HFFc6 (cell line): ENCODE results near the gene PID1. TPM values are rescaled to one million over a fixed set of nuclear protein-coding genes. Genes with fewer than 3 reads are reported as not detected.

Experiments
- DNase-seq: peaks from one replicate; pipeline ENCODE4 v3.0.0-alpha.2; 2018
- H3K27ac Mint-ChIP-seq: 2 replicates; pipeline ENCODE4 v1.8.0; 2020; ENCODE audit warnings: mild to moderate bottlenecking, mixed read lengths
- H3K27me3 Mint-ChIP-seq: 2 replicates; pipeline ENCODE4 v1.8.0; 2021; ENCODE audit warnings: mild to moderate bottlenecking, moderate library complexity, mixed read lengths; ENCODE audit not compliant: insufficient read depth
- H3K36me3 Mint-ChIP-seq: 2 replicates; pipeline ENCODE4 v1.8.0; 2021; ENCODE audit warnings: low read depth, mixed read lengths
- H3K4me1 Mint-ChIP-seq: 2 replicates; pipeline ENCODE4 v1.8.0; 2020; ENCODE audit warnings: low read depth, mixed read lengths
- H3K4me3 Mint-ChIP-seq: 2 replicates; pipeline ENCODE4 v1.8.0; 2020; ENCODE audit warnings: mild to moderate bottlenecking, moderate library complexity, mixed read lengths
- H3K9me3 Mint-ChIP-seq: 2 replicates; pipeline ENCODE4 v1.8.0; 2020; ENCODE audit warnings: mild to moderate bottlenecking, mixed read lengths
- total RNA-seq, 6 experiments: library from RNA; stranded (reverse); fragmentation: NEBNext Ultra II Directional; extraction: Animal tissue kit (Norgen Biotek cat#: 25700); gene quantifications; 2 replicates in 1 of 6; 3 replicates in 5 of 6; pipeline ENCODE4 v1.2.3, GENCODE V29; 2021
- TF ChIP-seq, protein P1 (sequence below): fragments of 200-600 bp; sonication (generic); IDR thresholded peaks from 2 replicates; pipeline ENCODE4 v1.5.0; 2021; ENCODE audit warnings: antibody characterized with exemption, mild to moderate bottlenecking

The PID1 gene
- total RNA-seq, 6 experiments from 2014 or later, result 6.7 to 9.1 (median 8.6) TPM

DNA sequence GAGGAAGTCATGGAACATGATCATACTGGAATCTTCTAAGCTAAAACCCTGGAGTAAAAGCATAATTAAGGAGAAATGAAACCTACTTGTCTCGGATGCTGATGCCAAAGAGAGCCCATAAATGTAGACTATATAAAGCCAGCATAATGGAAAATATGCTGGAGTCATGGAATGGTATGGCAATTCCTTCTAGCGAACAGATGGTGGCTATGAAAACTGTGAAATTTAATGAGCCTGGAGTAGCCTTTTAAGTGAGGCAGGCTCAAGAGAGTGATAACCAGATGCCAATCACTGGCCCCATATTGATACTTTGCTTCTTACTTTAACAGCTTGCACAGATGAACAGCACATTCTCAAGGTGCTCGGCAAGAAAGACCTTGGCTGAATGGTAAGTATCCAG is 206.3 kb downstream of the PID1 start:
- no peak overlapping the region for H3K27ac Mint-ChIP-seq
- no peak for DNase-seq
- TF ChIP-seq, protein P1, sequence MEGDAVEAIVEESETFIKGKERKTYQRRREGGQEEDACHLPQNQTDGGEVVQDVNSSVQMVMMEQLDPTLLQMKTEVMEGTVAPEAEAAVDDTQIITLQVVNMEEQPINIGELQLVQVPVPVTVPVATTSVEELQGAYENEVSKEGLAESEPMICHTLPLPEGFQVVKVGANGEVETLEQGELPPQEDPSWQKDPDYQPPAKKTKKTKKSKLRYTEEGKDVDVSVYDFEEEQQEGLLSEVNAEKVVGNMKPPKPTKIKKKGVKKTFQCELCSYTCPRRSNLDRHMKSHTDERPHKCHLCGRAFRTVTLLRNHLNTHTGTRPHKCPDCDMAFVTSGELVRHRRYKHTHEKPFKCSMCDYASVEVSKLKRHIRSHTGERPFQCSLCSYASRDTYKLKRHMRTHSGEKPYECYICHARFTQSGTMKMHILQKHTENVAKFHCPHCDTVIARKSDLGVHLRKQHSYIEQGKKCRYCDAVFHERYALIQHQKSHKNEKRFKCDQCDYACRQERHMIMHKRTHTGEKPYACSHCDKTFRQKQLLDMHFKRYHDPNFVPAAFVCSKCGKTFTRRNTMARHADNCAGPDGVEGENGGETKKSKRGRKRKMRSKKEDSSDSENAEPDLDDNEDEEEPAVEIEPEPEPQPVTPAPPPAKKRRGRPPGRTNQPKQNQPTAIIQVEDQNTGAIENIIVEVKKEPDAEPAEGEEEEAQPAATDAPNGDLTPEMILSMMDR, result no peak
- H3K4me1 Mint-ChIP-seq, result no peaks in the 10 kb centered on the region
- peaks cover 9% of the 10 kb centered on the region for H3K9me3 Mint-ChIP-seq
- H3K36me3 Mint-ChIP-seq, result peaks cover 14% of the 10 kb centered on the region; the same call in 1 of the 2 replicates
- no peaks in the 10 kb centered on the region; the same call in 1 of the 2 replicates for H3K27me3 Mint-ChIP-seq
- no peak overlapping the region for H3K4me3 Mint-ChIP-seq

DNA sequence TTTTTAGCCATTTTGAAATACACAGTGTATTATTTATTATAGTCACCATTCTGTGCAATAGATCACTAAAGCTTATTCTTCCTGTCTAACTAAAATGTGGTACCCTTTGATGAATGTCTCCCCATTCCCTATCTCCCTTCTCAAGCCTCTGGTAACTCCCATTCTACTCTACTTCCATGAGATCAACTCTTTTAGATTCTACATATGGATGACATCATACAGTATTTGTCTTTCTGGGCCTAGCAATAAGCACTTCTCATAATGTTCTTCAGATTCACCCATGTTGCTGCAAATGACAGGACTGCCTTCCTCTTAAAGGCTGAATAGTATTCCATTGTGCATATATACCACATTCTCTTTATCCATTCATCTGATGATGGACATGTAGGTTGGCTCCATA is 210.9 kb downstream of the PID1 start:
- no peak overlapping the region for H3K27ac Mint-ChIP-seq
- TF ChIP-seq, protein P1, result no peak
- H3K27me3 Mint-ChIP-seq, result no peaks in the 10 kb centered on the region; the same call in 1 of the 2 replicates
- no peak overlapping the region for H3K4me3 Mint-ChIP-seq
- H3K4me1 Mint-ChIP-seq, result no peaks in the 10 kb centered on the region
- H3K36me3 Mint-ChIP-seq, result peaks cover 14% of the 10 kb centered on the region; the same call in 1 of the 2 replicates
- H3K9me3 Mint-ChIP-seq, result peaks cover 9% of the 10 kb centered on the region
- DNase-seq, result no peak

DNA sequence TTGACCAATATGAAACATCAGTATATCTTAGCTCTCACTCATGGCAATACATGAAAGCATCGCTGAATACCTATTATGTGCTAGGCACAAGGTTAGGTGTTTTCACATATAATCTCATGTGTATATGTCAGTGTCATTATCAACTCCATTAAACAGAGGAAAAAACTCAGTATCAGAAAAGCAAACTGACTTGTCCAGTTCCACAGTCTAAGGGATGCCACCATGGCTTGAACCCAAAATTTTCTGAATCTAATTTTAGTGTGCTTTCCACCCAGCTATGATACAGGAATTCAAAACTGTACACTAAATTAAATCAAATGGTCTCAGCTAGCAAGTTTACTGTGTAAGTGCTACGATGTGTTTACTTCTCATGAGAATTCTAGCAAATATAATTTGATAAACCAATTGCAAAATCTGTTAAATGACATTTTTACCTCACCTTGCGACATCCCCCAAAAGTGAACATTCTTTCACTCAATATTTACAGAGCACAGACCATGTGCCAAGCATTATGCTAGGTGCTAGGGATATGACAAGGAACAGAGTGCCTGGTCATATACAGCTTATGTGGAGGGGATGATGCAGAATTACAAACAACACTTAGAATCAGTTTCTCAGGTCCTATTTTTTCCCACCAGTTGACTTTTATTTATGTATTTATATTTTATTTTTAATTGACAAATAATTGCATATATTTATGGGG is 211.6 kb downstream of the PID1 start:
- H3K9me3 Mint-ChIP-seq, result peaks cover 9% of the 10 kb centered on the region
- no peak overlapping the region for H3K4me3 Mint-ChIP-seq
- H3K27ac Mint-ChIP-seq, result no peak overlapping the region
- H3K27me3 Mint-ChIP-seq, result no peaks in the 10 kb centered on the region; the same call in 1 of the 2 replicates
- DNase-seq, result no peak
- H3K36me3 Mint-ChIP-seq, result peaks cover 14% of the 10 kb centered on the region; the same call in 1 of the 2 replicates
- no peaks in the 10 kb centered on the region for H3K4me1 Mint-ChIP-seq
- TF ChIP-seq, protein P1, result no peak

DNA sequence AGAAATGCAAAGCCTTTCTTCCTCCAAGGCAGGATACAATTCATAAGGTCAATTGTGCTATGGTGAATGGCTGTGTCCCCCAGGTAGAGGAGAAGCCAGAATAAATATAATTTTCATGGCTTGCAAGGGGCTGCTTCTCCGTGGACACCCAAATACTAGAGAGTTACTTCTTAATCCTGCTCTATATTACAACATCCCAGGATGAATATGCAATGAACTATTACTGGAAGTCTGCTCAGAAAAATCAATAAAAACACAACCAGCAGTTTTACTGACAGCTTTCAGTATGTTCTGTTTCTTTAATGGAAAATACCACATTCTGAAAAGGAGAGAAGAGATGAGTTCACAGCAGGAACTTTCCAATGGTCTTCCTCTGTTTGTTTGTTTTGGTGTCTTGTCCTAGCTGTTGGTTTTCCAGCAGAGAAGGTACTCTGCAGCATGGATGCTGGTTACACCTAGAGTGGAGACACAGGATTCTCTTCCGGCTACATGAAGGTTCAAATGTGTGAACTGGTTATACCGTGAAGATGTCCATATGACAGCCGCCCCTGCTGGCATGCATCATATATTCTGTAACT is 213.0 kb downstream of the PID1 start:
- no peaks in the 10 kb centered on the region; the same call in 1 of the 2 replicates for H3K27me3 Mint-ChIP-seq
- DNase-seq, result no peak
- no peaks in the 10 kb centered on the region for H3K4me1 Mint-ChIP-seq
- peaks cover 11% of the 10 kb centered on the region; the same call in 1 of the 2 replicates for H3K36me3 Mint-ChIP-seq
- no peak overlapping the region for H3K4me3 Mint-ChIP-seq
- H3K9me3 Mint-ChIP-seq, result peaks cover 6% of the 10 kb centered on the region
- H3K27ac Mint-ChIP-seq, result no peak overlapping the region
- TF ChIP-seq, protein P1, result no peak

DNA sequence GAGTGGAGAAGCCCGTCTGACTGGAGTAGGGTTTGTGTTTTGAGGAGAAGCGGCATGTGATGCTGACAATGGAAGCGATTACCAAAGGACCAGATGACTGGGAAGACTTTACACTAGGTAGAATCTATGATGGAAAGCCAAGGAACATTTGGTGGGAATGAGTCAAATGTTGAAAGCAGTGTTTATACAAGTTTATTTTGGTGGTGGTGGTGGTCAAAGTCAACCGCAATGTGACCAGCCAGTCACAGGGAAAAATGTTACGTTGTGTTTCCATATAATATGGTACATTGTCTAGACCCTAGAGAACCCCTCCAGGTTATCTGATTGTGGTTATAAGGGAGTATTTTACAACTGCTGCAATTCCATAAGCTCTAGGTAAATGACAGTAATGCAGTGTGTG is 216.8 kb downstream of the PID1 start:
- Mint-ChIP-seq H3K27ac (no peak overlapping the region), H3K4me3 (no peak overlapping the region), H3K27me3 (no peaks in the 10 kb centered on the region), H3K9me3 (no peaks in the 10 kb centered on the region), H3K4me1 (no peaks in the 10 kb centered on the region), H3K36me3 (no peaks in the 10 kb centered on the region)
- no peak for DNase-seq
- TF ChIP-seq, protein P1, result no peak
